Coronary artery (tissue), 2 donors: ENCODE data around the gene POTEF.
"Not testable (repeated sequence)": the region's sequence is repeated elsewhere in the genome, so short reads cannot be mapped to it uniquely, and the experiment has no call there.

Source experiments
- DNase-seq: peaks from one replicate; pipeline ENCODE4 v3.0.0-alpha.2; 2017; ENCODE audit warnings: low spot score
- H3K27ac ChIP-seq, 2 donors: fragments of 200-600 bp; sonication (generic); one replicate each; pipeline ENCODE4 v1.5.1; 2016 to 2019
- H3K4me3 ChIP-seq: fragments of 200-600 bp; sonication (generic); 2 replicates; pipeline ENCODE4 v1.5.1; 2016; ENCODE audit warnings: mild to moderate bottlenecking, moderate library complexity
- CTCF ChIP-seq: fragments of 200-600 bp; sonication (generic); IDR thresholded peaks from one replicate; pipeline ENCODE4 v1.5.1; 2019; ENCODE audit warnings: antibody characterized with exemption

POTEF gene

GRCh38 chr2:130129120-130129829, at the start of gene POTEF:
Gene POTEF, minus strand, starts transcription at chr2:130129222. Its CDS starts 8,707 bp downstream, at chr2:130120515.
- H3K4me3 ChIP-seq, H3K27ac ChIP-seq, DNase-seq: not testable (repeated sequence)

- not testable (repeated sequence) for H3K4me3 ChIP-seq, DNase-seq, H3K27ac ChIP-seq
These were observed 45.8 kb upstream of the POTEF start for GRCh38 chr2:130174866-130175265.

- no peak for TF ChIP-seq CTCF
- no peak overlapping the region for H3K27ac ChIP-seq
- no peak for DNase-seq
- H3K4me3 ChIP-seq, result no peak overlapping the region
These were observed 40.9 kb upstream of the POTEF start for GRCh38 chr2:130169896-130170295.

GRCh38 chr2:130169163-130169562, 40.1 kb upstream of the POTEF start:
- not testable (repeated sequence) for H3K4me3 ChIP-seq, H3K27ac ChIP-seq, DNase-seq

- DNase-seq, H3K4me3 ChIP-seq, H3K27ac ChIP-seq: not testable (repeated sequence)
These were observed 37.6 kb upstream of the POTEF start for GRCh38 chr2:130166611-130167010.

GRCh38 chr2:130165293-130166016, 36.4 kb upstream of the POTEF start:
- no peak for TF ChIP-seq CTCF
- DNase-seq, result no peak
- H3K4me3 ChIP-seq, result no peak overlapping the region
- H3K27ac ChIP-seq, result no peak overlapping the region

- no peak for DNase-seq
- Histone ChIP-seq H3K4me3 (no peak overlapping the region), H3K27ac (no peak overlapping the region)
- TF ChIP-seq CTCF, result no peak
These were observed 33.9 kb upstream of the POTEF start for GRCh38 chr2:130162968-130163367.

- DNase-seq, H3K4me3 ChIP-seq, H3K27ac ChIP-seq: not testable (repeated sequence)
These were observed 33.5 kb upstream of the POTEF start for GRCh38 chr2:130162486-130162885.

- H3K27ac ChIP-seq, H3K4me3 ChIP-seq, DNase-seq: not testable (repeated sequence)
These were observed 32.0 kb upstream of the POTEF start for GRCh38 chr2:130160838-130161705.

- DNase-seq, result no peak
- Histone ChIP-seq H3K4me3 (no peak overlapping the region), H3K27ac (no peak overlapping the region)
- TF ChIP-seq CTCF, result no peak
These were observed 31.1 kb upstream of the POTEF start for GRCh38 chr2:130160131-130160530.

- H3K4me3 ChIP-seq, H3K27ac ChIP-seq, DNase-seq: not testable (repeated sequence)
These were observed 30.4 kb upstream of the POTEF start for GRCh38 chr2:130159376-130159775.
